A673 (cell line): Measurements from ENCODE around the gene NUS1. TPM values are rescaled to one million over a fixed set of nuclear protein-coding genes. Genes with fewer than 3 reads are reported as not detected.

Experiments
- BruUV-seq: library from RNA; stranded (reverse); fragments of 400-500 nt; replicated peaks from 2 replicates; lab custom pipeline; 2021; lab: Mats Ljungman, UMichigan
- CTCF ChIA-PET: fragments of 300-600 bp; sonication (Branson Sonifier 250); formaldehyde crosslinking; loops from one replicate; lab custom pipeline; 2022; ENCODE audit warnings: antibody characterized with exemption; lab: Charles Lee
- POLR2A ChIA-PET: fragments of 300-600 bp; sonication (Branson Sonifier 250); formaldehyde crosslinking; loops from one replicate; lab custom pipeline; 2022; ENCODE audit warnings: antibody characterized with exemption; ENCODE audit not compliant: low non-redundant PET; lab: Charles Lee
- DNase-seq: peaks from one replicate; pipeline ENCODE4 v3.0.0-alpha.2; 2015; ENCODE audit warnings: low spot score
- H3K27ac ChIP-seq: fragments of 200-600 bp; sonication (generic); 2 replicates; pipeline ENCODE4 v1.5.1; 2016; ENCODE audit warnings: mixed run types, low read depth, mild to moderate bottlenecking, mixed read lengths, antibody characterized with exemption, low read length; ENCODE audit not compliant: poor library complexity, severe bottlenecking
- H3K27me3 ChIP-seq: fragments of 200-600 bp; sonication (generic); replicated peaks from 2 replicates; pipeline ENCODE4 v1.6.1; 2017; ENCODE audit warnings: mixed run types, low read depth, mild to moderate bottlenecking, mixed read lengths, antibody characterized with exemption, low read length; ENCODE audit not compliant: insufficient read depth, poor library complexity
- H3K36me3 ChIP-seq: fragments of 200-600 bp; sonication (generic); 2 replicates; pipeline ENCODE4 v1.6.1; 2016; ENCODE audit warnings: mixed run types, mild to moderate bottlenecking, mixed read lengths, antibody characterized with exemption, low read length; ENCODE audit not compliant: insufficient read depth, poor library complexity, severe bottlenecking
- H3K4me1 ChIP-seq: fragments of 200-600 bp; sonication (generic); 2 replicates; pipeline ENCODE4 v1.6.1; 2017; ENCODE audit warnings: mixed run types, mild to moderate bottlenecking, mixed read lengths, antibody characterized with exemption, low read length; ENCODE audit not compliant: insufficient read depth, poor library complexity, severe bottlenecking
- H3K4me3 ChIP-seq: fragments of 200-600 bp; sonication (generic); 2 replicates; pipeline ENCODE4 v1.5.1; 2016; ENCODE audit warnings: low read depth, mixed run types, mild to moderate bottlenecking, mixed read lengths, low read length; ENCODE audit not compliant: poor library complexity, severe bottlenecking
- H3K9me3 ChIP-seq: fragments of 200-600 bp; sonication (generic); 2 replicates; pipeline ENCODE4 v1.6.1; 2016; ENCODE audit warnings: mixed run types, low read depth, mild to moderate bottlenecking, mixed read lengths, antibody characterized with exemption, low read length; ENCODE audit not compliant: poor library complexity, severe bottlenecking
- EZH2 ChIP-seq: fragments of 200-600 bp; sonication (generic); IDR thresholded peaks from 2 replicates; pipeline ENCODE4 v1.6.1; 2017; ENCODE audit warnings: borderline replicate concordance, low read depth, mild to moderate bottlenecking, mixed read lengths, antibody characterized with exemption, low read length; ENCODE audit not compliant: poor library complexity, severe bottlenecking
- intact Hi-C: fragments of 100-400 bp; cut with micrococcal nuclease; formaldehyde crosslinking; loops from one replicate; pipeline ENCODE4 v1.10.0; 2022; ENCODE audit not compliant: unreplicated experiment
- total RNA-seq: library from RNA; stranded (reverse); gene quantifications from 2 replicates; pipeline ENCODE4 v1.2.3, GENCODE V29; 2021
- TF ChIP-seq, protein P1 (sequence below): fragments of 300-800, 200-600 bp; sonication (generic); conservative IDR thresholded peaks from 2 replicates; pipeline ENCODE4 v1.5.1; 2017; ENCODE audit warnings: low read depth, mild to moderate bottlenecking, antibody characterized with exemption, low read length, moderate library complexity, mixed read lengths

NUS1 gene
- total RNA-seq, 1 experiment from 2014 or later: 41.0 TPM

DNA sequence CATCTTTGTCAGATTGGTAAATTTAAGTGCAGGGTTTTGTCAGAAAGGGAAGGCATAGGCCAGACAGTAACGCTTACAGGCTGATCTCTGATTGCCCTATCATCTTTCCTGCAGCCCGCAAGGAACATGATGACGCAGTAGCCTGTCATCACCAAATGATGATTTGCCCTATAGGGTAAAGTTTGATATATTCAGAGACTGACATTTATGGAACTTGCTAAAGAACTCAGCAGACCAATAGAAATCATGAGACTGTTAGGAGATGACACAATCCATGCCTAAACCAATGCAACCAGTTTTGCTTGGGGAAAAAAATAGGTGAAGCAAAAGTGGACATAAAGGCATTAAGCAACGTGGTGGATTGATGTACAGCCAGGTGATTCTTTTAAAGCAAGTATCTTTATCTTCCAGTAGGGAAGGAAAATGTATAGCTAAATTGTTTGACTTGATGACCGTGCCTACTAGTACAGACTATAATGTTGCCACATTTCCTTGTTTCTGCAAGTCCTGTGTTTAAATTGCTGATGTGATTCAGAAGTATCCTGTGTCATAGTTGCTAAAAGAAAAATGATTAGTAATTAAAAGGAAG is 2.4 kb downstream of the NUS1 start:
- no TSS peak for BruUV-seq
- no peak for TF ChIP-seq EZH2
- TF ChIP-seq, protein P1, sequence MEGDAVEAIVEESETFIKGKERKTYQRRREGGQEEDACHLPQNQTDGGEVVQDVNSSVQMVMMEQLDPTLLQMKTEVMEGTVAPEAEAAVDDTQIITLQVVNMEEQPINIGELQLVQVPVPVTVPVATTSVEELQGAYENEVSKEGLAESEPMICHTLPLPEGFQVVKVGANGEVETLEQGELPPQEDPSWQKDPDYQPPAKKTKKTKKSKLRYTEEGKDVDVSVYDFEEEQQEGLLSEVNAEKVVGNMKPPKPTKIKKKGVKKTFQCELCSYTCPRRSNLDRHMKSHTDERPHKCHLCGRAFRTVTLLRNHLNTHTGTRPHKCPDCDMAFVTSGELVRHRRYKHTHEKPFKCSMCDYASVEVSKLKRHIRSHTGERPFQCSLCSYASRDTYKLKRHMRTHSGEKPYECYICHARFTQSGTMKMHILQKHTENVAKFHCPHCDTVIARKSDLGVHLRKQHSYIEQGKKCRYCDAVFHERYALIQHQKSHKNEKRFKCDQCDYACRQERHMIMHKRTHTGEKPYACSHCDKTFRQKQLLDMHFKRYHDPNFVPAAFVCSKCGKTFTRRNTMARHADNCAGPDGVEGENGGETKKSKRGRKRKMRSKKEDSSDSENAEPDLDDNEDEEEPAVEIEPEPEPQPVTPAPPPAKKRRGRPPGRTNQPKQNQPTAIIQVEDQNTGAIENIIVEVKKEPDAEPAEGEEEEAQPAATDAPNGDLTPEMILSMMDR: no peak
- H3K27ac ChIP-seq: no peak overlapping the region
- no peaks in the 10 kb centered on the region for H3K4me1 ChIP-seq
- no peaks in the 10 kb centered on the region for H3K36me3 ChIP-seq
- ChIA-PET CTCF (no interaction called here), POLR2A (no interaction called here)
- intact Hi-C loops: no loop called here
- no peak for DNase-seq
- no peaks in the 10 kb centered on the region for H3K27me3 ChIP-seq
- H3K4me3 ChIP-seq: no peak overlapping the region
- no peaks in the 10 kb centered on the region for H3K9me3 ChIP-seq

DNA sequence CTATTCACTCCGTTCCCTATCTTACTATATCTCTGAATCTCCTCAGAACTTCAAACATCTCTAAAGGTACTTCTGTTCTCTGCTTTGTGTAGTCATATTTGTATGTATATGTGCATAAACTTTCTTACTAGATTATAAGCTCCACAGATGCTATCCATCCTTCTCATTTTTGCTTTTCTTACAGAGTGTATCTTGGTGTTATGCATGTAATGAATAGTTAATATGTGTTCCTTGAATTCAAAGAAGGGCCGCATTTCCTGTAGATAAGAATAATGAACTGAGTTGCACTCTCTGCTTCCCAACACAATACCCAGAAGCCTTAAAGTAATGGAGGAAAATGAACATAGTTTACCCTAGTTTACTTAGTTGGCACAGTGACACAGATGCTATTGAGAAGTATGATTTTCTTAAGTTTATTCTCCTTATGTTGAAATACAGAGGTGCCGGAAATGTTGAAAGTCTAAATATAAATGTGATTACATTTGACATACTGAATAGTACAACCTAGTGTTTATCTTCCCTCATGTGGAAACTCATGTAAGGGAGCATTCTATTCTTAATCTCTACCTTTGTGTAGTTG is 6.0 kb downstream of the NUS1 start:
- Histone ChIP-seq H3K4me3 (no peak overlapping the region), H3K4me1 (no peaks in the 10 kb centered on the region), H3K36me3 (no peaks in the 10 kb centered on the region), H3K27ac (no peak overlapping the region), H3K9me3 (no peaks in the 10 kb centered on the region), H3K27me3 (no peaks in the 10 kb centered on the region)
- TF ChIP-seq, protein P1: no peak
- no peak for TF ChIP-seq EZH2
- BruUV-seq: no TSS peak
- ChIA-PET CTCF (no interaction called here), POLR2A (no interaction called here)
- intact Hi-C loops: no loop called here
- DNase-seq: no peak

DNA sequence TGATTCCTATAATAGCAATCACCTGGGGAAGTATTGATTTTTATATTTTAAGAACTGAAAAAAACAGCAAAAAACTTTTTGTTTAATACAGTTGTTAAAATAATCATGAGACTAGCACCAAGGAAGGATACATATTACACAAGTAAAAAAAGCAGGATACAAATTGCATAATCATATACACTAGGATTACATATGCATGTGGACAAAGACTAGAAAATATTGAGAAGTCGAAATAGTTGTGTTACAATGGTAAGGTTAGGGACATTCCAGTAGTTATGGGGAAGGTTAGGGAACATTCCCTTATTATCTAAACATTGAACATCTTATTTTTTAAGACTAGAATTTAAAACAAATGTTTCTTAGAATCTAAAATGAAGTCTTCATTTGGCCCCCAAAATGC is 9.5 kb downstream of the NUS1 start:
- BruUV-seq: no TSS peak
- intact Hi-C loops: no loop called here
- Histone ChIP-seq H3K27ac (no peak overlapping the region), H3K36me3 (no peaks in the 10 kb centered on the region), H3K9me3 (no peaks in the 10 kb centered on the region), H3K27me3 (no peaks in the 10 kb centered on the region), H3K4me3 (no peak overlapping the region), H3K4me1 (no peaks in the 10 kb centered on the region)
- CTCF ChIA-PET: no interaction called here
- POLR2A ChIA-PET: no interaction called here
- TF ChIP-seq EZH2: no peak
- TF ChIP-seq, protein P1: no peak
- no peak for DNase-seq
